Lower leg skin (tissue), 3 donors: ENCODE measurements around the gene KCNG4.

ENCODE experiments used
- CTCF ChIP-seq, 3 donors: fragments of 450-650 bp; IDR thresholded peaks; one replicate each; pipeline ENCODE4 v1.5.1; 2016; ENCODE audit warnings: antibody characterized with exemption in 3 of 3, mild to moderate bottlenecking in 3 of 3, moderate library complexity in 2 of 3
- POLR2A ChIP-seq, 2 donors: fragments of 450-650 bp; IDR thresholded peaks; one replicate each; pipeline ENCODE4 v1.6.1; 2016 to 2017; ENCODE audit warnings: antibody characterized with exemption in 2 of 2, mild to moderate bottlenecking in 1 of 2, moderate library complexity in 1 of 2

DNA sequence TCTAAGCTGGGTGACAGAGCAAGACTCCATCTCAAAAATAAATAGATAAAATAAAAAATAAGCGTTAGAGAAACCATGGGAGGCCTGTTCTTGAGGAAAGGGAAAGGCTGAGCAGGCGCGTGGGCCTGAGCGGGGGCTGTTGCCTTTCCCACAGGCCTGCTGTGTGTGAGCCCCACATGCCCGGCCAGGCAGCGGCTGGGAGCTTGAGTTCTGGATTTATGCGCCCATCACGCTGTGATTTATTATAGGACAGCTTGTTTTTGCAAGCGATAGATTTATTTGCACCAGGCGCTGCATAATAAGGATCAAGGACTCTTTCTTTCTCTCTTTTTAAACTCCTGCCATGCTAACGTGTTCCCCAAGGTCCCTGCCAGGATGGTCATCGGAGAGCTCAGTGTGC, 40.1 kb upstream of the KCNG4 start:
- no peak for TF ChIP-seq CTCF (IDR thresholded peaks at IDR 0.05)
- TF ChIP-seq POLR2A (IDR thresholded peaks at IDR 0.05), result no peak
